HCT116 (cell line): ENCODE results near the gene PDCD2. TPM values are rescaled to one million over a fixed set of nuclear protein-coding genes. Genes with fewer than 3 reads are reported as not detected.

Source experiments
- ATAC-seq: fragments of 200-7000 bp; cut with Tn5 transposase; 2 replicates; pipeline ENCODE4 v1.9.1; 2020; ENCODE audit warnings: mild to moderate bottlenecking, moderate library complexity
- BruUV-seq: library from RNA; stranded (reverse); fragments of 400-500 nt; replicated peaks from 2 replicates; lab custom pipeline; 2021; lab: Mats Ljungman, UMichigan
- CTCF ChIA-PET: fragments of 300-600 bp; sonication (Branson Sonifier 250); formaldehyde crosslinking; loops from one replicate; lab custom pipeline; 2021; ENCODE audit warnings: antibody characterized with exemption; lab: Charles Lee
- POLR2A ChIA-PET: fragments of 300-600, 350-600 bp; sonication (Branson Sonifier 250); formaldehyde crosslinking; loops from one replicate; lab custom pipeline; 2021; ENCODE audit warnings: antibody characterized with exemption; lab: Charles Lee
- RAD21 ChIA-PET, 2 experiments: fragments of 300-600 bp; sonication (Branson Sonifier 250); formaldehyde crosslinking; loops; one replicate each; lab custom pipeline; 2023; ENCODE audit warnings: low total read pairs in 2 of 2; ENCODE audit not compliant: uncharacterized antibody in 2 of 2, unreplicated experiment in 2 of 2, low non-redundant PET in 1 of 2; lab: Charles Lee
- DNase-seq: peaks from one replicate; pipeline ENCODE4 v3.0.0-alpha.2; 2010; ENCODE audit warnings: low read depth, low spot score
- H2AFZ ChIP-seq: fragments of 200-600 bp; shearing (Covaris generic), sonication (generic); 2 replicates; pipeline ENCODE4 v1.6.1; 2017; ENCODE audit warnings: low read depth, mixed run types, mixed read lengths, antibody characterized with exemption, low read length; ENCODE audit not compliant: poor library complexity, severe bottlenecking
- H3K27ac ChIP-seq: 2 replicates; pipeline ENCODE4 v1.5.1; 2012; ENCODE audit warnings: low read depth, low read length
- H3K27me3 ChIP-seq: fragments of 200-600 bp; sonication (generic); 2 replicates; pipeline ENCODE4 v1.6.1; 2016; ENCODE audit warnings: mixed run types, low read length, mixed read lengths; ENCODE audit not compliant: insufficient read depth
- H3K36me3 ChIP-seq, 2 experiments: fragments of 200-500 bp in 1 of 2; fragments of 200-600 bp in 1 of 2; sonication (Bioruptor generic) in 1 of 2; sonication (generic) in 1 of 2; 2 replicates each; pipeline versions ENCODE4 v1.5.1 to v1.6.1; 2014 to 2016; ENCODE audit warnings: low read length in 2 of 2, inconsistent platforms in 1 of 2, mixed read lengths in 1 of 2, mixed run types in 1 of 2; ENCODE audit not compliant: insufficient read depth in 2 of 2, control insufficient read depth in 1 of 2
- H3K4me1 ChIP-seq, 2 experiments: fragments of 200-600 bp in 1 of 2; sonication (generic) in 1 of 2; 2 replicates each; pipeline versions ENCODE4 v1.5.1 to v1.6.1; 2012 to 2017; ENCODE audit warnings: low read length in 2 of 2, inconsistent platforms in 1 of 2, mild to moderate bottlenecking in 1 of 2, mixed read lengths in 1 of 2, mixed run types in 1 of 2, moderate library complexity in 1 of 2; ENCODE audit not compliant: insufficient read depth in 2 of 2, control insufficient read depth in 1 of 2
- H3K4me2 ChIP-seq: fragments of 200-600 bp; sonication (generic); 2 replicates; pipeline ENCODE4 v1.6.1; 2017; ENCODE audit warnings: mixed run types, low read length, mixed read lengths
- H3K4me3 ChIP-seq, 2 experiments: fragments of 200-600 bp in 1 of 2; sonication (generic) in 1 of 2; replicated peaks in 1 of 2; 2 replicates each; pipeline ENCODE4 v1.5.1; 2011 to 2016; ENCODE audit warnings: low read length in 2 of 2, control low read depth in 1 of 2, low read depth in 1 of 2, mild to moderate bottlenecking in 1 of 2, mixed read lengths in 1 of 2, mixed run types in 1 of 2
- H3K79me2 ChIP-seq: fragments of 200-600 bp; sonication (generic); 2 replicates; pipeline ENCODE4 v1.6.1; 2017; ENCODE audit warnings: mild to moderate bottlenecking, mixed run types, low read length, moderate library complexity, mixed read lengths; ENCODE audit not compliant: insufficient read depth
- H3K9ac ChIP-seq: fragments of 200-600 bp; sonication (generic); 2 replicates; pipeline ENCODE4 v1.6.1; 2016; ENCODE audit warnings: low read length, mixed read lengths
- H3K9me2 ChIP-seq: fragments of 200-600 bp; sonication (generic), shearing (Covaris generic); 2 replicates; pipeline ENCODE4 v1.6.1; 2017; ENCODE audit warnings: mixed run types, mild to moderate bottlenecking, moderate library complexity; ENCODE audit not compliant: insufficient read depth
- H3K9me3 ChIP-seq, 2 experiments: fragments of 200-500 bp in 1 of 2; fragments of 200-600 bp in 1 of 2; sonication (Bioruptor generic) in 1 of 2; sonication (generic) in 1 of 2; 2 replicates each; pipeline ENCODE4 v1.6.1; 2014 to 2017; ENCODE audit warnings: low read length in 2 of 2, mixed read lengths in 2 of 2, inconsistent platforms in 1 of 2, low read depth in 1 of 2, mild to moderate bottlenecking in 1 of 2, mixed run types in 1 of 2, moderate library complexity in 1 of 2; ENCODE audit not compliant: control insufficient read depth in 1 of 2, insufficient read depth in 1 of 2
- H4K20me1 ChIP-seq: fragments of 200-600 bp; sonication (generic), shearing (Covaris generic); 2 replicates; pipeline ENCODE4 v1.6.1; 2017; ENCODE audit warnings: mixed run types, mild to moderate bottlenecking, moderate library complexity; ENCODE audit not compliant: insufficient read depth
- CBX3 ChIP-seq: IDR thresholded peaks from 2 replicates; pipeline ENCODE4 v1.6.1; 2012; ENCODE audit warnings: low read depth
- CEBPB ChIP-seq: IDR thresholded peaks from 2 replicates; pipeline ENCODE4 v1.6.1; 2012; ENCODE audit warnings: low read depth
- ELF1 ChIP-seq: IDR thresholded peaks from 2 replicates; pipeline ENCODE4 v1.6.1; 2012; ENCODE audit warnings: low read depth, borderline replicate concordance
- EZH2phosphoT487 ChIP-seq: fragments of 200-600 bp; IDR thresholded peaks from 2 replicates; pipeline ENCODE4 v1.6.1; 2018; ENCODE audit warnings: antibody characterized with exemption, borderline replicate concordance
- FOSL1 ChIP-seq: IDR thresholded peaks from 2 replicates; pipeline ENCODE4 v1.6.1; 2012; ENCODE audit warnings: low read depth
- POLR2A ChIP-seq: IDR thresholded peaks from 2 replicates; pipeline ENCODE4 v1.7.0; 2011; ENCODE audit warnings: borderline replicate concordance; ENCODE audit not compliant: insufficient read depth, insufficient read length; ENCODE audit errors: extremely low read depth
- POLR2AphosphoS5 ChIP-seq: IDR thresholded peaks from 2 replicates; pipeline ENCODE4 v1.6.1; 2011; ENCODE audit warnings: mild to moderate bottlenecking, low read depth, low read length, moderate library complexity
- RAD21 ChIP-seq: IDR thresholded peaks from 2 replicates; pipeline ENCODE4 v1.6.1; 2012; ENCODE audit warnings: low read depth, mild to moderate bottlenecking
- REST ChIP-seq: IDR thresholded peaks from 2 replicates; pipeline ENCODE4 v1.6.1; 2012; ENCODE audit warnings: low read depth
- SP1 ChIP-seq: IDR thresholded peaks from 2 replicates; pipeline ENCODE4 v1.6.1; 2012; ENCODE audit warnings: low read depth
- TCF7L2 ChIP-seq: IDR thresholded peaks from 2 replicates; pipeline ENCODE4 v1.7.0; 2011; ENCODE audit warnings: borderline replicate concordance, inconsistent platforms; ENCODE audit not compliant: insufficient read depth, insufficient read length; ENCODE audit errors: extremely low read depth
- YY1 ChIP-seq: IDR thresholded peaks from 2 replicates; pipeline ENCODE4 v1.6.1; 2011; ENCODE audit warnings: low read length, low read depth, moderate library complexity, mild to moderate bottlenecking; ENCODE audit not compliant: insufficient replicate concordance; ENCODE audit errors: extremely low read depth
- ZBTB33 ChIP-seq: IDR thresholded peaks from 2 replicates; pipeline ENCODE4 v1.6.1; 2011; ENCODE audit warnings: mild to moderate bottlenecking, low read length, moderate library complexity; ENCODE audit not compliant: insufficient replicate concordance; ENCODE audit errors: extremely low read depth
- ZFX ChIP-seq: fragments of 450-650 bp; IDR thresholded peaks from 2 replicates; pipeline ENCODE4 v1.6.1; 2017
- ZNF274 ChIP-seq: fragments of 200-500 bp; sonication (Bioruptor generic); IDR thresholded peaks from 2 replicates; pipeline ENCODE4 v1.6.1; 2014; ENCODE audit warnings: mild to moderate bottlenecking, low read depth, low read length, inconsistent platforms
- intact Hi-C: fragments of 100-400 bp; cut with micrococcal nuclease; formaldehyde crosslinking; loops from 2 replicates; pipeline ENCODE4 v1.10.0; 2022
- total RNA-seq: library from RNA; stranded (reverse); gene quantifications from one replicate; pipeline ENCODE4 v1.2.1, GENCODE V29; 2021; ENCODE audit not compliant: unreplicated experiment
- TF ChIP-seq, protein P1 (sequence below): IDR thresholded peaks from 2 replicates; pipeline ENCODE4 v1.6.1; 2012

PDCD2 gene
- total RNA-seq, 1 experiment from 2014 or later = 127 TPM

- peaks cover 0 to 14% of the 10 kb centered on the region in 2 experiments; a peak in 1 of 4 replicates for H3K4me1 ChIP-seq
- no peak for DNase-seq
- BruUV-seq = no TSS peak
- peak overlapping the region; percentile 95 for H3K4me2 ChIP-seq
- no peak for ATAC-seq
- H3K36me3 ChIP-seq = peaks cover 12 to 25% of the 10 kb centered on the region in 2 experiments; a peak in 3 of 4 replicates
- peak overlapping the region; percentile 82 for H3K27ac ChIP-seq
- H4K20me1 ChIP-seq = no peaks in the 10 kb centered on the region
- intact Hi-C loops = no loop called here
- no peaks in the 10 kb centered on the region for H3K9me3 ChIP-seq
- no peak overlapping the region for H2AFZ ChIP-seq
- TF ChIP-seq TCF7L2 = no peak
- no peak for TF ChIP-seq POLR2AphosphoS5
- TF ChIP-seq ZNF274 = no peak
- no peak for TF ChIP-seq CBX3
- TF ChIP-seq POLR2A = no peak
- TF ChIP-seq REST = no peak
- no peak for TF ChIP-seq YY1
- TF ChIP-seq CEBPB = no peak
- TF ChIP-seq ELF1 = no peak
- no peak for TF ChIP-seq RAD21
- TF ChIP-seq SP1 = no peak
- no peak for TF ChIP-seq ZBTB33
- TF ChIP-seq, protein P1, sequence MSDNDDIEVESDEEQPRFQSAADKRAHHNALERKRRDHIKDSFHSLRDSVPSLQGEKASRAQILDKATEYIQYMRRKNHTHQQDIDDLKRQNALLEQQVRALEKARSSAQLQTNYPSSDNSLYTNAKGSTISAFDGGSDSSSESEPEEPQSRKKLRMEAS = no peak
- no peak for TF ChIP-seq EZH2phosphoT487
- TF ChIP-seq FOSL1 = no peak
- TF ChIP-seq ZFX = no peak
- H3K4me3 ChIP-seq = peak overlapping the region; percentile 81 to 97
- RAD21 ChIA-PET = no interaction called here
- POLR2A ChIA-PET = interaction anchor here (1.1 to 1.4 kb wide), 2 partner anchors 9 to 30 kb away, joined by 3 to 5 read pairs; partner anchors contain the start of gene TBP
- H3K9me2 ChIP-seq = no peaks in the 10 kb centered on the region
- H3K9ac ChIP-seq = peak overlapping the region; percentile 89
- no peaks in the 10 kb centered on the region for H3K27me3 ChIP-seq
- peaks cover 37% of the 10 kb centered on the region for H3K79me2 ChIP-seq
- CTCF ChIA-PET = interaction anchor here (1.6 kb wide), 1 partner anchor 9 kb away, joined by 7 read pairs; no protein-coding TSS in a partner anchor
Measured at GRCh38 chr6:170583756-170584180, 669 bp downstream of the PDCD2 start.
